Eye (tissue), 1 donor: ENCODE results near the gene FRA10AC1.

ENCODE experiments used
- DNase-seq: peaks from one replicate; pipeline ENCODE4 v3.0.0-alpha.2; 2015

FRA10AC1 gene

DNA sequence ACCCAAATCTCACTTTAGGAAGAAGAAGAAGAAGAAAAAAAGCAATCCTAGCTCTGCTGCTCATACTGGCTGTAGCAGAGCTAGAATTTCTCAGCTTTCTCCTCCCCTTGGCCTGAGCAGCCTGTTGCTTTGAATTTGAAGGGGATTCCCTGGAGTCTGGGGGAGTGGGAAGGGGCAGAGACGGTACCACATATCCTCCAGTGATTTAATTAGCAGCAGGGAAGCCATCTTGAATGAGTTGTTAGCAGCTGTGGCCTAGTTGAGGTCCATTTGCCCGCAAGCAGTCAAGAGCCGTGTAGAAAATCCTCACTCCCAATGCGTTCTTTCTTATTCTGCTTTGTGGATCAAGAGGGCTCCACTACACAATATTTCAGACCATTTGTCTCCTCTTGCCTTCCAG, 73.5 kb downstream of the FRA10AC1 start:
- peak; percentile 52 for DNase-seq

DNA sequence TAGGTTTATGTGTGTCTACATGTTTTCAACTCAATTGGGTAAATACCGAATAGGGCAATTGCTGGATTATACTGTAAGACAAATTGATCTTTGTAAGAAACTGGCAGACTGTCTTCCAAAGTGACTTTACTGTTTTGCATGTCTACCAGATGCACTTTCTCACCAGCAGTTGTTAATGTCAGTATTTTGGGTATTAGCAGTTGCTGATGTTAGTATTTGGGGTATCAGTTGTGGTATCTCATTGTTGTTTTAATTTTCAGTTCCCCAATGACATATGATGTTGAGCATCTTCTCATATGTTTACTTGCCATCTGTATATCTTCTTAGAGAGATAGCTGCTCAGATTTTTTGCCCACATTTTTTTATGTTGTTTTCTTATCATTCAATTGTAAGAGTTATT, 79.5 kb downstream of the FRA10AC1 start:
- no peak for DNase-seq

GRCh38 chr10:93620925-93621324, 81.5 kb downstream of the FRA10AC1 start:
- no peak for DNase-seq
